ENCODE measurements around the gene ERC1. TPM values are rescaled to one million over a fixed set of nuclear protein-coding genes. Genes with fewer than 3 reads are reported as not detected.
"Not testable (repeated sequence)": the region's sequence is repeated elsewhere in the genome, so short reads cannot be mapped to it uniquely, and the experiment has no call there.

Gene ERC1
- total RNA-seq, 2 donors from 2014 or later, result 53.2 to 53.4 TPM

- DNase-seq (no peak), ATAC-seq (peak in 1 of 2 donors; percentile 50)
- intact Hi-C loops (cut with DNase I), result no loop called here
Observed at GRCh38 chr12:1289371-1290155, 298.5 kb downstream of the ERC1 start.

DNA sequence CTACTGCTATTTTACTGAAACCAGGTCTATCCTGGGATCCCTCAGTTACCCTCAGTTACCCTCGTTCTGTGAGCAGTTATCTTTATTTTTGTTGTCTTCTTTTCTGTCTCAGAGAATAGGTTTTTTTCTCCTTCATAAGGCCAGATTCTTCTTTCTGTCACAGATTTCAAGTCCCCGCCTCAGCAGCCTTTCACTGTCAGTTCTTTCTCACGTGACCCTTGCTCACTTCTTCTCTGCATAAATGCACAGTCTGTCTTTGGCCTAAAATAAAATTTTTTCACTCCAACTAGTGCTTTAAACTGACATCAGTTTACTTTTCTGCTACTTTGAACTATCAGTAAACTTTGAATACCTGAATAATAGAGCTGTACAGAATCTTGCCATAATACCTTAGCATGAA, 299.7 kb downstream of the ERC1 start:
- DNase-seq (no peak), ATAC-seq (no peak)
- intact Hi-C loops (cut with DNase I), result no loop called here

- intact Hi-C loops (cut with DNase I), result no loop called here
- ATAC-seq, result no peak
Observed at GRCh38 chr12:1291601-1292332, 300.7 kb downstream of the ERC1 start.

GRCh38 chr12:1293901-1294300, 302.9 kb downstream of the ERC1 start:
- intact Hi-C loops (cut with DNase I), result no loop called here
- no peak for ATAC-seq
- no peak for DNase-seq

More at GRCh38 chr12:1291601-1292332, 300.7 kb downstream of the ERC1 start:
- DNase-seq, result no peak

- no peak for ATAC-seq
- intact Hi-C loops (cut with DNase I), result no loop called here
Observed at GRCh38 chr12:1297206-1297605, 306.2 kb downstream of the ERC1 start.

GRCh38 chr12:1297639-1298175, 306.7 kb downstream of the ERC1 start:
- ATAC-seq (no peak), DNase-seq (no peak)
- intact Hi-C loops (cut with DNase I), result no loop called here

More at GRCh38 chr12:1297206-1297605, 306.2 kb downstream of the ERC1 start:
- no peak for DNase-seq

DNA sequence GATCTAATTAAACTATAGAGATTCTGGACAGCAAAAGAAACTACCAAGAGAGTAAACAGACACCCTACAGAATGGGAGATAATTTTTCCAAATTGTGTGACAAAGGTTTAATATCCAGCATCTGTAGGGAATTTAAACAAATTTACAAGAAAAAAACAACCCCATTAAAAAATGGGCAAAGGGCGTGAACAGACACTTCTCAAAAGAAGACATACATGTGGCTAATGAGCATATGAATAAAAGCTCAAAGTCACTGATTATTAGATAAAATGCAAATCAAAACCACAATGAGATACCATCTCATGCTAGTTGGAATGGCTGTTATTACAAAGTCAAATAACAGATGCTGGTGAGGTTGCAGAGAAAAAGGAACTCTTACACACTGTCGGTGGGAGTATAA, 309.4 kb downstream of the ERC1 start:
- intact Hi-C loops (cut with DNase I), result no loop called here
- no peak for DNase-seq
- ATAC-seq, result no peak

GRCh38 chr12:1302201-1302870, 311.3 kb downstream of the ERC1 start:
- ATAC-seq (no peak), DNase-seq (no peak)
- intact Hi-C loops (cut with DNase I), result no loop called here

GRCh38 chr12:1305063-1305434, 314.0 kb downstream of the ERC1 start:
- no peak for DNase-seq
- peak in 1 of 2 donors; percentile 71 for ATAC-seq
- intact Hi-C loops (cut with DNase I), result loop anchor here in 1 of 2 donors (5.0 kb wide), 1 partner anchor 62 kb away; no protein-coding TSS in a partner anchor

DNA sequence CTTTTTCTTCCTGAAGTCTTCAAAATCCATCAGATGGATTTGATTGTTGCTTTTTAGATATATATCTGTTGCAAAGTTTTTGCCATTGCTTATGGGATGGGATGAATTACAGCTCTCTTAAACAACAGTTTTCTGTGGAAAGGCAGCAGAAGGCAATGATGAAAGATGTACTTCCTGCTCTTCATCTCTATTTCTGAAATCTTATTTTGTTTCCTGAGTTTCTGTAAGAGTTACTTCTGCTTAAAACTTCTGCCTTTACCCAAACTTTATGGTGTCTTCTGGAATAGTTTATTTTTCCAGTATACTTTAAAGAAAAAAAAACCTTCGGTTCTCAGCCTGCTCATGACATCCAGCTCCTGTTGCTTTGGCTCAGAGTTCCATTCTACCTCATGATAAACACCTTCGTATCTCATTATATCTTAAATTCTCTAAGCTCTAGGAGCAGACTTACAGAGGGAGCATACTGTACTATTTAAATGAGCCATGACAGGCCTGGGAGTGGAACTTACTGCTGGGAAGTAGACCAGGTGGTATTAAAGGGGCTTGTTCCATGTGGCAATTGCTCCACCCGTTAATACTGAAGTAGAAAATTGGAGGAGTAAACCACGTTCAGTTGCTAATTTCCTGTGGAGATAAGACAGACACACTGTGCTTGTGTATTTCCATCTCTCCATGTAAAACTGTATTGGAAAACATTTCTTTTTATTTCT, 314.9 kb downstream of the ERC1 start:
- intact Hi-C loops (cut with DNase I), result loop anchor here in 1 of 2 donors (5.0 kb wide), 1 partner anchor 61 kb away; no protein-coding TSS in a partner anchor
- DNase-seq (no peak), ATAC-seq (peak; percentile 57 to 77)

DNA sequence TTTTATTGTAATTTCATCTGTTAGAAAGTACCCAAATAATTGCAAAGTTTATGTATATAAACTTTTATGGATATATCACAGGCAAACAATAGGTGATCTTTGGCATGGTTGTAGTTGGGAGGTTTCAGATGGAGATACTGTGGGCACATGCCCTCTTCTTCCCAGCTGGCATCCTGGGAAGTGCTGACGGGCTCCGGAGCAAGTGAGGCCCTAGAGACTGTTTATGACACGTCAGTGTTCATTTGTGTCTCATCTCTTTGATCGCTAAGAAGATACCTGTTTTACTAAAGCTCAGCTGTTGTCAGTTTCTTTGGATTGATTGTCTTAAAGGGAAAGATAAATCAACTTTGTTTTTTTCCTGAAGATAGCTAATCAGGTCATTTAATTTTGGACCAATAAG, 315.8 kb downstream of the ERC1 start:
- intact Hi-C loops (cut with DNase I), result loop anchor here in 1 of 2 donors (5.0 kb wide), 1 partner anchor 60 kb away; no protein-coding TSS in a partner anchor
- no peak for DNase-seq
- peak in 1 of 2 donors; percentile 50 for ATAC-seq

GRCh38 chr12:1307796-1308195, 316.8 kb downstream of the ERC1 start:
- DNase-seq (no peak), ATAC-seq (no peak)
- intact Hi-C loops (cut with DNase I), result loop anchor here in 1 of 2 donors (5.0 kb wide), 1 partner anchor 60 kb away; no protein-coding TSS in a partner anchor

DNA sequence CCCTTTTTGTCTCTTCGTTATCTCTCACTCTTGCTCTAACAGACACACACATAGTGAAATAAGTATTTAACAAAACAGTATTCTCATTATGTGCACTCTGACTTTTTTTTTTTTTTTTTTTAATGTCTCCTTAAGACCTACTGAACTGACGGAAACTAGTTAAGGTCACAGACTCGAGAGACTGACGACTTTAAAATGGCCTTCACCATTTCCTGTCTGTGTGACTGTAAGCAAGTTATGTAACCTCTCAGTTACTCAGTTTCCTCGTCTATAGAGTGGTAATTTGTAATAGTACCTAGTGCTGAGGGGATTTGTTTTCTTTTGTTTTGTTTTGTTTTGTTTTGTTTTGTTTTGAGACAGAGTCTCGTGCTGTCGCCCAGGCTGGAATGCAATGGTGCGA, 318.6 kb downstream of the ERC1 start:
- intact Hi-C loops (cut with DNase I), result loop anchor here in 1 of 2 donors (5.0 kb wide), 1 partner anchor 58 kb away; no protein-coding TSS in a partner anchor
- DNase-seq, result no peak
- ATAC-seq, result no peak

- intact Hi-C loops (cut with DNase I), result no loop called here
- peak in 1 of 2 donors; percentile 46 for ATAC-seq
Observed at GRCh38 chr12:1310653-1311052, 319.6 kb downstream of the ERC1 start.

DNA sequence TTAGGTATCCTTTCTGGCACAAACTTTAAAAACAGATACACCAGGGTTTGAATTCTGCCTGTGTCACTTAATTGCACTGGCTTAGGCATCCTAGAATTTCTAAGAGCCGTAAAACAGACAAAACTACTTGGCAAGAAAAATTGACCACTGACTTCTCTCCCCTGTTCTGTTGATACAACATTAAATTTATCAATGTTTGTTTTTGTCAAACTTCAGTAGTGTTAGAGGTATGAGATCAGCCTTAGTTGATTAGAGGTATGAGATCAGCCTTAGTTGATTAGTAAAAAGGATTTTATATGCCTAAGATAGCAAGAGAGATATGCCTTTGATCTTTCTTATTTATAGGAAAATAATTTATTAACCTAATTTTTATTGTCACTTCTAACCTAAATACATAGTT, 320.1 kb downstream of the ERC1 start:
- DNase-seq (no peak), ATAC-seq (no peak)
- intact Hi-C loops (cut with DNase I), result no loop called here

More at GRCh38 chr12:1310653-1311052, 319.6 kb downstream of the ERC1 start:
- DNase-seq, result no peak

GRCh38 chr12:1313906-1314305, 322.9 kb downstream of the ERC1 start:
- DNase-seq (no peak), ATAC-seq (no peak)
- intact Hi-C loops (cut with DNase I), result no loop called here

DNA sequence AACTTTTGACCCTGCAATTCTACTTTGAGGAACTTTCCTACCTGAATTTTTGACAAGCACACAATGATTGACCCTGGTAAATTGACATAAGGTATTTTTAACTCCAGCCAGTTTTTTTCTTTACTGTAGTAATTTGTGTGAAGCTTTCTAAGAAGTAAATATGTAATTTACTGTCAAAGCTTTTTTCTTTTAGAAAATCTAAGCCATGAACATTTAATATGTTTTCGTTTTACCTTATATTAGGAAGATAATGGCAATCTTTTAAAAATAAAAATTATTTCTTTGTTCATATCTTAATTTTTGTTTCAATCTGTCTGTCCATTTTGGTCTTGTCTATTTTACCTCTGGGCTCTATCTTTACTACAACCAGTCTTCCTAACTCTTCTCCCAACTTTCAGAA, 323.5 kb downstream of the ERC1 start:
- intact Hi-C loops (cut with DNase I), result no loop called here
- no peak for DNase-seq
- no peak for ATAC-seq

GRCh38 chr12:1316991-1317390, 326.0 kb downstream of the ERC1 start:
- ATAC-seq; intact Hi-C loops (cut with DNase I); DNase-seq: not testable (repeated sequence)
